ENCODE results near the gene ZNF385B. TPM values are rescaled to one million over a fixed set of nuclear protein-coding genes. Genes with fewer than 3 reads are reported as not detected.

The ZNF385B gene
- total and polyA plus RNA-seq, 2 donors (not counting 1 experiment from before 2014, with no cell fraction given) = not detected

- WGBS (ENCODE audit: insufficient coverage) = 100% methylated on average over 1 of the region's 4 CpGs
- Histone ChIP-seq H3K27me3 (replicated peaks in 1 of 4; ENCODE audit: control extremely low read depth in 1 of 4, control insufficient read depth in 3 of 4, insufficient read depth in 4 of 4, low read length in 3 of 4) (no peaks in the 10 kb centered on the region), H3K79me2 (ENCODE audit: control insufficient read depth, insufficient read depth, low read length) (no peaks in the 10 kb centered on the region), H3K4me1 (ENCODE audit: control insufficient read depth in 2 of 2, insufficient read depth in 2 of 2, low read length in 2 of 2) (no peaks in the 10 kb centered on the region), H3K36me3 (replicated peaks in 1 of 2; ENCODE audit: control extremely low read depth in 1 of 2, control insufficient read depth in 1 of 2, extremely low read depth in 1 of 2, insufficient read depth in 2 of 2, low read length in 1 of 2) (no peaks in the 10 kb centered on the region), H3K4me2 (replicated peaks; ENCODE audit: low read depth, low read length, poor library complexity, severe bottlenecking) (no peak overlapping the region), H3K9ac (ENCODE audit: low read length) (no peak overlapping the region), H2AFZ (ENCODE audit: insufficient read depth, low read depth, low read length, poor library complexity, severe bottlenecking) (no peak overlapping the region), H3K4me3 (ENCODE audit: control extremely low read depth in 1 of 5, extremely low read depth in 1 of 5, insufficient read depth in 1 of 5, low read depth in 2 of 5, low read length in 4 of 5) (no peak overlapping the region), H3K27ac (ENCODE audit: low read length in 2 of 2) (no peak overlapping the region), H3K9me3 (ENCODE audit: control extremely low read depth in 1 of 3, control insufficient read depth in 2 of 3, insufficient read depth in 1 of 3, low read length in 2 of 3) (no peaks in the 10 kb centered on the region), H4K20me1 (ENCODE audit: control insufficient read depth, insufficient read depth, low read length, poor library complexity, severe bottlenecking) (no peaks in the 10 kb centered on the region)
- TF ChIP-seq EZH2 (IDR thresholded peaks at IDR 0.05; ENCODE audit: borderline replicate concordance, insufficient read depth, low read depth, low read length, poor library complexity, severe bottlenecking) (no peak), CTCF (IDR thresholded peaks at IDR 0.05) (no peak)
- ATAC-seq (ENCODE audit: low read depth) (no peak), DNase-seq (no peak)
- Mint-ChIP-seq H3K4me1 (no peaks in the 10 kb centered on the region), H3K27ac (no peak overlapping the region), H3K9me3 (ENCODE audit: insufficient read depth) (no peaks in the 10 kb centered on the region), H3K4me3 (no peak overlapping the region), H3K27me3 (peaks cover 6% of the 10 kb centered on the region)
- CTCF ChIA-PET = no interaction called here
- intact Hi-C loops (cut with micrococcal nuclease) = no loop called here
- POLR2A ChIA-PET = no interaction called here
These were observed 306.6 kb downstream of the ZNF385B start for GRCh38 chr2:179554639-179555386.

DNA sequence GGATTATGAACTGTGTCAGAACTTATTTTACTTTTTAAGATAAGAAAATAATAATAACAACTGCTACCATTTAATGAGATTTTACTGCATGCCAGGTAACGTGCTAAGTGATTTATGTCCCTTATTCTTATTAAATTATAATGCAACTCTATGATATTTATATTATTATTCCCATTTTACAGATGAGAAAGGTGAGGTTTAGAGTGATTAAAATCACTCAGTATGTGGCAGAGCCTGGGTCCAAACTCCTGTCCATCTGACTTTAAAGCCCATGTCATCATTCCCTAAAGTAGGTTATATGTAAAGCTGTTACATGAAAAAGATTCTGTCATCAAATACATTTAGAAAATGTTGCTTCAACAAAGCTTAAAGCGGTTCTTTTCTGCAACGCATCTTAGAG is 308.0 kb downstream of the ZNF385B start:
- TF ChIP-seq CTCF (IDR thresholded peaks at IDR 0.05) = no peak
- TF ChIP-seq EZH2 (IDR thresholded peaks at IDR 0.05; ENCODE audit: borderline replicate concordance, insufficient read depth, low read depth, low read length, poor library complexity, severe bottlenecking) = no peak
- WGBS (ENCODE audit: insufficient coverage) = no CpG with 5 or more reads among the region's 3 CpGs
- H3K4me1 Mint-ChIP-seq = no peaks in the 10 kb centered on the region

More for the DNA sequence above, 308.0 kb downstream of the ZNF385B start:
- Histone ChIP-seq H4K20me1 (ENCODE audit: control insufficient read depth, insufficient read depth, low read length, poor library complexity, severe bottlenecking) (no peaks in the 10 kb centered on the region), H3K4me3 (ENCODE audit: control extremely low read depth in 1 of 5, extremely low read depth in 1 of 5, insufficient read depth in 1 of 5, low read depth in 2 of 5, low read length in 4 of 5) (no peak overlapping the region), H3K27me3 (replicated peaks in 1 of 4; ENCODE audit: control extremely low read depth in 1 of 4, control insufficient read depth in 3 of 4, insufficient read depth in 4 of 4, low read length in 3 of 4) (no peaks in the 10 kb centered on the region), H3K9ac (ENCODE audit: low read length) (no peak overlapping the region), H3K4me2 (replicated peaks; ENCODE audit: low read depth, low read length, poor library complexity, severe bottlenecking) (no peak overlapping the region), H3K9me3 (ENCODE audit: control extremely low read depth in 1 of 3, control insufficient read depth in 2 of 3, insufficient read depth in 1 of 3, low read length in 2 of 3) (no peaks in the 10 kb centered on the region), H3K79me2 (ENCODE audit: control insufficient read depth, insufficient read depth, low read length) (no peaks in the 10 kb centered on the region), H2AFZ (ENCODE audit: insufficient read depth, low read depth, low read length, poor library complexity, severe bottlenecking) (no peak overlapping the region), H3K36me3 (replicated peaks in 1 of 2; ENCODE audit: control extremely low read depth in 1 of 2, control insufficient read depth in 1 of 2, extremely low read depth in 1 of 2, insufficient read depth in 2 of 2, low read length in 1 of 2) (no peaks in the 10 kb centered on the region), H3K27ac (ENCODE audit: low read length in 2 of 2) (no peak overlapping the region), H3K4me1 (ENCODE audit: control insufficient read depth in 2 of 2, insufficient read depth in 2 of 2, low read length in 2 of 2) (no peaks in the 10 kb centered on the region)
- CTCF ChIA-PET = no interaction called here
- ATAC-seq (ENCODE audit: low read depth) (no peak), DNase-seq (no peak)
- H3K27ac Mint-ChIP-seq = no peak overlapping the region
- no peak overlapping the region for H3K4me3 Mint-ChIP-seq
- no peaks in the 10 kb centered on the region for H3K9me3 Mint-ChIP-seq (ENCODE audit: insufficient read depth)
- intact Hi-C loops (cut with micrococcal nuclease) = no loop called here
- peaks cover 3% of the 10 kb centered on the region for H3K27me3 Mint-ChIP-seq
- POLR2A ChIA-PET = no interaction called here

Data from B cell (primary cell).